Activated CD4-positive, alpha-beta memory T cell treated with anti-CD3 and anti-CD28 coated beads, Interleukin-2, amount 10 ng/mL, durations not matched to agents 7 days and 5 days (primary cell): ENCODE measurements around the gene PIAS4. TPM values are rescaled to one million over a fixed set of nuclear protein-coding genes. Genes with fewer than 3 reads are reported as not detected.
"Not testable (repeated sequence)": the region's sequence is repeated elsewhere in the genome, so short reads cannot be mapped to it uniquely, and the experiment has no call there.

ENCODE experiments used
- CTCF ChIA-PET: fragments of 350-600 bp; sonication (Branson Sonifier 250); formaldehyde crosslinking; loops from one replicate; lab custom pipeline; 2021; ENCODE audit warnings: antibody characterized with exemption, inconsistent platforms; lab: Charles Lee
- POLR2A ChIA-PET: fragments of 350-600 bp; sonication (Branson Sonifier 250); formaldehyde crosslinking; loops from one replicate; lab custom pipeline; 2021; ENCODE audit warnings: antibody characterized with exemption; lab: Charles Lee
- DNase-seq: peaks from one replicate; pipeline ENCODE4 v3.0.0-alpha.2; 2020
- H3K27ac Mint-ChIP-seq: one replicate; pipeline ENCODE4 v1.8.0; 2021; ENCODE audit warnings: mild to moderate bottlenecking, mixed read lengths
- H3K27me3 Mint-ChIP-seq: one replicate; pipeline ENCODE4 v1.8.0; 2021; ENCODE audit warnings: mixed read lengths
- H3K36me3 Mint-ChIP-seq: one replicate; pipeline ENCODE4 v1.8.0; 2021; ENCODE audit warnings: low read depth, mixed read lengths
- H3K4me1 Mint-ChIP-seq: one replicate; pipeline ENCODE4 v1.8.0; 2021; ENCODE audit warnings: mixed read lengths
- H3K4me3 Mint-ChIP-seq: one replicate; pipeline ENCODE4 v1.8.0; 2021; ENCODE audit warnings: mild to moderate bottlenecking, mixed read lengths
- H3K9me3 Mint-ChIP-seq: one replicate; pipeline ENCODE4 v1.8.0; 2021; ENCODE audit warnings: mixed read lengths
- total RNA-seq, 2 experiments: library from RNA; stranded (reverse); gene quantifications; one replicate each; pipeline ENCODE4 v1.2.3, GENCODE V29; 2021

PIAS4 gene, protein sequence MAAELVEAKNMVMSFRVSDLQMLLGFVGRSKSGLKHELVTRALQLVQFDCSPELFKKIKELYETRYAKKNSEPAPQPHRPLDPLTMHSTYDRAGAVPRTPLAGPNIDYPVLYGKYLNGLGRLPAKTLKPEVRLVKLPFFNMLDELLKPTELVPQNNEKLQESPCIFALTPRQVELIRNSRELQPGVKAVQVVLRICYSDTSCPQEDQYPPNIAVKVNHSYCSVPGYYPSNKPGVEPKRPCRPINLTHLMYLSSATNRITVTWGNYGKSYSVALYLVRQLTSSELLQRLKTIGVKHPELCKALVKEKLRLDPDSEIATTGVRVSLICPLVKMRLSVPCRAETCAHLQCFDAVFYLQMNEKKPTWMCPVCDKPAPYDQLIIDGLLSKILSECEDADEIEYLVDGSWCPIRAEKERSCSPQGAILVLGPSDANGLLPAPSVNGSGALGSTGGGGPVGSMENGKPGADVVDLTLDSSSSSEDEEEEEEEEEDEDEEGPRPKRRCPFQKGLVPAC
- 10 to 100 TPM; 28.6 to 33.2 TPM for total RNA-seq

- peak; percentile 96 for DNase-seq
- Mint-ChIP-seq H3K36me3 (no peaks in the 10 kb centered on the region), H3K27me3 (no peaks in the 10 kb centered on the region), H3K27ac (peak within 1 kb of the TSS; percentile 71), H3K4me1 (peaks cover 29% of the 10 kb centered on the region), H3K4me3 (peak within 1 kb of the TSS; percentile 85), H3K9me3 (no peaks in the 10 kb centered on the region)
- CTCF ChIA-PET, result interaction anchor here (0.7 to 3.5 kb wide), 7 partner anchors 14 to 962 kb away, joined by 3 to 48 read pairs (median 7); partner anchors contain the start of genes EEF2 and KDM4B
- POLR2A ChIA-PET, result interaction anchor here (0.6 to 2.8 kb wide), 13 partner anchors 14 to 464 kb away, joined by 3 to 40 read pairs (median 4); partner anchors contain the start of genes DAPK3, EEF2 and YJU2
These were observed at the start of gene PIAS4 for GRCh38 chr19:4007021-4007835. TSS of gene PIAS4 (plus strand) at chr19:4007736. CDS start at chr19:4007761, 25 bp downstream.

GRCh38 chr19:3958836-3959765, 48.4 kb upstream of the PIAS4 start:
- CTCF ChIA-PET, result no interaction called here
- no peak overlapping the region for H3K4me3 Mint-ChIP-seq
- no peaks in the 10 kb centered on the region for H3K27me3 Mint-ChIP-seq
- no peaks in the 10 kb centered on the region for H3K4me1 Mint-ChIP-seq
- no peaks in the 10 kb centered on the region for H3K9me3 Mint-ChIP-seq
- no peak overlapping the region for H3K27ac Mint-ChIP-seq
- POLR2A ChIA-PET, result no interaction called here
- no peak for DNase-seq
- H3K36me3 Mint-ChIP-seq, result peaks cover 8% of the 10 kb centered on the region

DNA sequence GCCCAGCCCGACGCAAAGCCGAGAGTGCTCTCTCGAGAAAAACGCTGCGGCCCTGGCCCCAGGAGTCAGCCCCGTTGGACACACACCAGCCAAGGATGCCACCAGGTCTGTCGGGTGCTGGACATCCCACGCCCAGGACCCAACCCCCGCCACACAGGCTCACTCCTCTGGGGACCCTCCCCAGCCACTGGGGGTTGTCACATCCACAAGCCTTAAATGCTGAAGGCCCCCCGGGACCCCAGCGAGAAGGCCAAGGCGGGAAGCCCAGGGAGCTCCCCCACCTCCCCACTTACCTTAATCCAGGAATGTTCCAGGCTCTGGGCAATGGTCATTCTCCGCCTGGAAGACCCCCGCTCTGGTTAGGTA, 47.8 kb upstream of the PIAS4 start:
- Mint-ChIP-seq H3K27me3 (no peaks in the 10 kb centered on the region), H3K4me1 (no peaks in the 10 kb centered on the region), H3K27ac (no peak overlapping the region), H3K9me3 (no peaks in the 10 kb centered on the region), H3K36me3 (peaks cover 11% of the 10 kb centered on the region), H3K4me3 (no peak overlapping the region)
- POLR2A ChIA-PET, result no interaction called here
- DNase-seq, result no peak
- CTCF ChIA-PET, result no interaction called here

GRCh38 chr19:3961007-3961406, 46.5 kb upstream of the PIAS4 start:
- CTCF ChIA-PET, result no interaction called here
- Mint-ChIP-seq H3K4me1 (no peaks in the 10 kb centered on the region), H3K36me3 (peaks cover 18% of the 10 kb centered on the region), H3K27ac (no peak overlapping the region), H3K27me3 (no peaks in the 10 kb centered on the region), H3K9me3 (no peaks in the 10 kb centered on the region), H3K4me3 (no peak overlapping the region)
- DNase-seq, result no peak
- POLR2A ChIA-PET, result no interaction called here

DNA sequence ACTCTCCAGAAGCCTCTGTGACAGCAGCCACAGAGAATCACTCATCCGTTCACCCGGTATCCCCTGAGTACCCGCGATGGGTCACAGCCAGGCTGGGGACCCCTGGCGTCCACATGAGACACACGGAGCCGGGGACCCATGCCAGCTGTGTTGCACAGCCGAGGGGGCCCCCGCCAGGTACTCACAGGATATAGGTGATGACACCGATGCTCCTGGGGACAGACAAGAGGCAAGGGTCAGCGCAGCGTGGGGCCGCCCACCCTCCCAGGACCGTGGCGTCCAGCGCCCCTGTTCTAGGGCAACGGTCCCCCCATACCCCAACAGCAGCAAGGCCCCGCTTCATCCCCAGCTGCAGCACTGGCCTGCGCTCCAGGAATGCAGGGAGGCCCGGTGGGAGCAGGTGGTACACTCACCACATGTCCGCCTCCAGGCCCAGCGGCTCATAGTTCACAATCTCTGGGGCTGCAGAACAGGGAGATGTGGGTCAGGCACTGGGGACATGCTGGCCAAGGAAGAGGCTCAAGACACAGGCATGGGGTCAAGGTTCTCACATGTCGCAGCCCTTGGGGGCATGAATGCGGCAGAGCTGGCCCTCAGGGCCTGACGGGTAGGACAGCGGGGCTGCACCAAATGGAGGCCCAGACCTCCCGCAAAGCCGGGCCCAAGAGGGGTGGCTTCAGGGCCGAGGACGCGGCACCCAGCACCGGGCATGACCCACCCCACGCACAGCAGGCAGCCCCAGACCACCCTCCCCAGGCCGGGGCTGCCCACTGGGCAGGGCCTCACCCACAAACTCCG, 43.9 kb upstream of the PIAS4 start:
- Mint-ChIP-seq H3K36me3 (peaks cover 25% of the 10 kb centered on the region), H3K9me3 (no peaks in the 10 kb centered on the region), H3K4me1 (peaks cover 3% of the 10 kb centered on the region), H3K27me3 (no peaks in the 10 kb centered on the region), H3K4me3 (no peak overlapping the region), H3K27ac (no peak overlapping the region)
- POLR2A ChIA-PET, result no interaction called here
- DNase-seq, result no peak
- CTCF ChIA-PET, result no interaction called here

GRCh38 chr19:3964256-3965194, 43.0 kb upstream of the PIAS4 start:
- H3K4me3 Mint-ChIP-seq, result no peak overlapping the region

DNA sequence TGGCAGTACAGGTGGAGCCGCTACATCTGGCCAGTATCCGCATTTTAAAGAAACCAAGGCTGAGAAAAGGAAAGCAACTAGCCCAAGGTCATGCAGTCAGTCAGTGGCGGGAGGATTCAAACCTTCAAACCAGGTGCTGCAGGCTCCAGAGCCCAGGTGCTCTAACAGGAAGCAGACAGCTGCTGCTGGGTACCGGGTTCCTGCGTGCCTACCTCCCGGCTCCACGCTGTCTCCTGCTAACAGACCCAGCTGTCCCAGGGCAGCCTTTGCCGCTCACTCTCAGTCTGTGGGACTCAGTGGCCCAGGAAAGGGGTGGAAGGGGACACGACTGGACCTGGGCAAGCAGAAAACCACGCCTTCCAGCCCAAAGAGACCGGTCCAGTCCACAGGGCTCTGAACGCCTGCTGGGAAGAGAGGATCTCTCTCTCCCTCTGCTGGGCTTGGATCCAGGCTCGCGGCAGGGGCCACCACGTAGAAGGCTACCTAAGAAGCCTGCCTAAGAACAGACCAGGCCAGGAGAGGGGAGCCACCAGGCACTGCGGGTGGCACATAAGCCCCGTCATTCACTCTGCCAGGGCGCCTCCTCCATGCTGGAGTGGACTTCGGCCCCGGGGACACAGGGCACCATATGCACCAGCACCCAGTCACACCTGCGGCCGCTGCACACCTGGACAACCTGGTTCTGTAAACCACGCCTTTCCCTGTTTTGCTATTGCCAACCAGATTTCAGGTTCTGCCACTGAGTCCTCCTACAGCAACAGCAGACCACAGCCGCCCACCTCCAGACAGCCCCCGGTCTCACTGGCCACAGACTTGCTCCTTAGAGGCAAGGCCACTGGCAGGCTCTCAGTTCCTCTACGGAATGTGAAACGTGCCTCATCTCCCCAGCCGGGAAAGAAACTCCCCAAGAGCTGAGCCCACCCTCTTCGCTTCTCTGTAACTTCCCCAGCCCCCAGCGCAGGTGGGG, 41.2 kb upstream of the PIAS4 start:
- H3K4me1 Mint-ChIP-seq, result peaks cover 27% of the 10 kb centered on the region
- CTCF ChIA-PET, result no interaction called here
- H3K27me3 Mint-ChIP-seq, result no peaks in the 10 kb centered on the region
- H3K4me3 Mint-ChIP-seq, result no peak overlapping the region
- no peaks in the 10 kb centered on the region for H3K9me3 Mint-ChIP-seq
- H3K27ac Mint-ChIP-seq, result no peak overlapping the region
- peaks cover 34% of the 10 kb centered on the region for H3K36me3 Mint-ChIP-seq
- DNase-seq, result no peak
- POLR2A ChIA-PET, result no interaction called here

More at GRCh38 chr19:3964256-3965194, 43.0 kb upstream of the PIAS4 start:
- Mint-ChIP-seq H3K27ac (no peak overlapping the region), H3K36me3 (peaks cover 31% of the 10 kb centered on the region), H3K4me1 (peaks cover 11% of the 10 kb centered on the region), H3K9me3 (no peaks in the 10 kb centered on the region), H3K27me3 (no peaks in the 10 kb centered on the region)
- no peak for DNase-seq
- CTCF ChIA-PET, result no interaction called here
- POLR2A ChIA-PET, result no interaction called here

DNA sequence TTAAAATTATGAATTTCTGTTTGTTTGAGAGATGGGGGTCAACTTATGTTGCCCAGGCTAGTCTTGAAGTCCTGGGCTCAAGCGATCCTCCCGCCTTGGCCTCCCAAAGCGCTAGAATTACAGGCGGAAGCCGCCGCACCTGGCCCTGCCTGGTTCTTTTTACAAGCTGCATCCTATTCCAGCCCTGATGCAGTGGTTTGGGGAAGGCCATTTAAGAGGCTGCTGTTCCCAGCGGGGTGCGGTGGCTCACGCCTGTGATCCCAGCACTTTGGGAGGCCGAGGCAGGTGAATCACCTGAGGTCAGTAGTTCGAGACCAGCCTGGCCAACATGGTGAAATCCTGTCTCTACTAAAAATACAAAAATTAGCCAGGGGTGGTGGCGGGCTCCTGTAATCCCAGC, 39.6 kb upstream of the PIAS4 start:
- not testable (repeated sequence) for DNase-seq, H3K27ac Mint-ChIP-seq, H3K4me3 Mint-ChIP-seq, H3K9me3 Mint-ChIP-seq, H3K27me3 Mint-ChIP-seq
- ChIA-PET CTCF (interaction anchor here (1.8 kb wide), 1 partner anchor 20 kb away, joined by 6 read pairs; no protein-coding TSS in a partner anchor), POLR2A (interaction anchor here (5.4 kb wide), 1 partner anchor 14 kb away, joined by 122 read pairs; the partner anchor contains the start of gene EEF2)
- Mint-ChIP-seq H3K36me3 (peaks cover 34% of the 10 kb centered on the region), H3K4me1 (peaks cover 29% of the 10 kb centered on the region)

DNA sequence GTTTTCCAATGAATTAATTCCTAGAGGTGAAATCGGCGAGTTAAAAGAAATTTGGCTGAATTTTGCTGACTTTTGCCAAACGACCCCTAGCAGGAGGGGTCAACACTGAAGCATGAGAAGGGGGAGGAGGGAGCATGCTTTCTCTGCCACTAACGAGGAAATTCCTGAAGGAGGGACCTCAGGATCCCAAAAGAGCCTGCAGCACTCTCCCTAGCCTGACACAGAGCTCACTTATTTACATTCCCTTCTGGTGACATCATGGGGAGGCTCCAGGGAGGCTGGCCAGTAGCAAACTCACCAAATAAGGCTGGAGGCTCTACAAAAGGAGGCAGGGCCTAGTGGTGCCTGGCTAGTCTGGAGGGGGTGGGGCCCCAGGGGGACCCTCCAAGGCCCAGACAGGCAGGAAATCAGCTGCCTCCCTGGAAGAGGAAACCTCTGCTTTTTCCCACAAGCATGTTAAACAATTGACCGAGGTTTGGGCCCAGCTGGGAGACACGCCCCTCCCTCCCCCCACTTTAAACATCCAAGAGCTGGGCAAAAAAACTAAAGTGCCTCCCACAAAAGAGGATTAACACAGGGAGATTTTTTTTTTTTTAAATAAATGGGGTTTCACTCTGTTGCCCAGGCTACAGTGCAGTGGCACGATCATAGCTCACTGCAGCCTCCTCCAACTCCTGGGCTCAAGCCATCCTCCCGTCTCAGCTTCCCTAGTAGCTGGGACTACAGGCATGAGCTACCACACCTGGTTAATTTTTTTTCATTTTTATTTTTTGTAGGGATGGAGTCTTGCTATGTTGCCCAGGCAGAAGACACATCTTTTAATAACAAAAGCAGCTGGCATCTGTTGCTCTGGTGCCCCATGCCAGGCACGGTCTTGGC, 38.7 kb upstream of the PIAS4 start:
- Mint-ChIP-seq H3K9me3 (no peaks in the 10 kb centered on the region), H3K27me3 (no peaks in the 10 kb centered on the region), H3K27ac (no peak overlapping the region), H3K4me3 (no peak overlapping the region), H3K4me1 (peaks cover 29% of the 10 kb centered on the region), H3K36me3 (peaks cover 34% of the 10 kb centered on the region)
- ChIA-PET POLR2A (interaction anchor here (0.6 to 5.4 kb wide), 2 partner anchors 13 to 54 kb away, joined by 3 to 122 read pairs; partner anchors contain the start of gene EEF2), CTCF (interaction anchor here (1.0 to 1.8 kb wide), 2 partner anchors 17 to 19 kb away, joined by 4 to 6 read pairs; partner anchors contain the start of gene EEF2)
- no peak for DNase-seq
